22Rv1 (cell line): ENCODE measurements around the gene CD19.

Experiments used
- ZFX ChIP-seq: fragments of 450-650 bp; IDR thresholded peaks from 2 replicates; pipeline ENCODE4 v1.6.1; 2017; ENCODE audit warnings: antibody characterized with exemption, borderline replicate concordance
- TF ChIP-seq, protein P1 (sequence below): fragments of 450-650 bp; IDR thresholded peaks from 2 replicates; pipeline ENCODE4 v1.5.1; 2017; ENCODE audit warnings: mild to moderate bottlenecking

DNA sequence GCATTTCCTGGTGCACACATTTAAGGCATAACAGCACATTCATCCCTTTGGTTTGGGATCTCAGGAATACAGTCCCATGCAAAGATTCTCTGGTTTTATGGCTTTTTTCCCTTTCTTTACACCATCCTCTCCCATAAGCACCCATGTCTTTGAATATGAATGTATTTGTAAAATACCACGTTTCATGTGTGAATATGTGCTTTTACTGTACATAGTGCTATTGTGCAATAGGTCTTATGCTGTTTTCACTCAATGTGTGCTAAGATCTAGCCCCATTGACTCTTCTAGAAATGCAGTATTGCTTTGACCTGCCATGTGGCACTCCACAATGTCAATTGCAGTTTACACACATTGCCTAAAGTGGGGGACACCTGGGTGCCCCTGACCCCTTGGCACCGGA lies 32.7 kb downstream of the CD19 start:
- TF ChIP-seq, protein P1, sequence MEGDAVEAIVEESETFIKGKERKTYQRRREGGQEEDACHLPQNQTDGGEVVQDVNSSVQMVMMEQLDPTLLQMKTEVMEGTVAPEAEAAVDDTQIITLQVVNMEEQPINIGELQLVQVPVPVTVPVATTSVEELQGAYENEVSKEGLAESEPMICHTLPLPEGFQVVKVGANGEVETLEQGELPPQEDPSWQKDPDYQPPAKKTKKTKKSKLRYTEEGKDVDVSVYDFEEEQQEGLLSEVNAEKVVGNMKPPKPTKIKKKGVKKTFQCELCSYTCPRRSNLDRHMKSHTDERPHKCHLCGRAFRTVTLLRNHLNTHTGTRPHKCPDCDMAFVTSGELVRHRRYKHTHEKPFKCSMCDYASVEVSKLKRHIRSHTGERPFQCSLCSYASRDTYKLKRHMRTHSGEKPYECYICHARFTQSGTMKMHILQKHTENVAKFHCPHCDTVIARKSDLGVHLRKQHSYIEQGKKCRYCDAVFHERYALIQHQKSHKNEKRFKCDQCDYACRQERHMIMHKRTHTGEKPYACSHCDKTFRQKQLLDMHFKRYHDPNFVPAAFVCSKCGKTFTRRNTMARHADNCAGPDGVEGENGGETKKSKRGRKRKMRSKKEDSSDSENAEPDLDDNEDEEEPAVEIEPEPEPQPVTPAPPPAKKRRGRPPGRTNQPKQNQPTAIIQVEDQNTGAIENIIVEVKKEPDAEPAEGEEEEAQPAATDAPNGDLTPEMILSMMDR: no peak
- TF ChIP-seq ZFX: no peak
